ENCODE measurements around the gene PUS1. TPM values are rescaled to one million over a fixed set of nuclear protein-coding genes. Genes with fewer than 3 reads are reported as not detected.
A peak's percentile ranks its signal among the peaks of the same experiment; 100 is the strongest.

Gene PUS1
- total and polyA plus RNA-seq, 4 donors, result 6.8 to 35.6 (median 29.8) TPM

DNA sequence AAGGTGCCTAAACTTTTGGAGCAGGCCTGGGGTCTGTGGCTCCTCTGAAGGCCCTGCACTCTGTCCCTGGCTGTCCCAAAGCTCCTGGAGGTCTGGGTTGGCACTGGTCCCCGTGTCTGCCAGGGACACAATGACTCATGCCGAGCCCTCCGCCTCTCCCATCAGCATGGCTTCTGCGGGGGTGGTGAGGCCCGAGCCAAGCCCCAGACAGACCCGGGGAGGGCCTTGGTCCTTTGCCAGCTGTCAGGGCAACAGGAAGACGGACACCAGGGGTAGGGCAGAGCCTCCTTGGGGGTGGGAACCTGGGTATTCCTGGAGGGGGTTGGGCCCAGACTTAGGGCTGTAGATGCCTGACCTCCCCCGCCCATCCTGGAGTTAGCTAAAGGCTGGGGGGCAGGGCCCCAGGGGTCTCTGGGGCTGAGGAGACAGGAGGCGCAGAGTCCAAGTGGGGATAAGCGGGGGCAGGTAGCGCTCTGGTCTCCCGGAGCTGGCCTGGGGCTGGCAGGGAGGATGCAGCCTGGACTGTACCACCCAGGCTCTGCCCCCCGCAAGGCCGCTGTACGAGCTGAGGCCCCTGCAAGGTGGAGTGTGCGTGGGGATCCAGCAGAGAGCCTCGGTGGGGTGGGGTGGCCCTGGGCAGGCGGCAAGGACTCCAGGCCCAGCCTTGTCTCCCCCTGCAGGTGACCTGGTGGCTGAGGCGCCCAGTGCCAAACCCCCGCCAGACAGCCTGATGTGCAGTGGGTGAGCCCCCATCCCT, 16.4 kb upstream of the PUS1 start:
- no peak overlapping the region for H3K9ac ChIP-seq (ENCODE audit: insufficient read depth in 1 of 2, low read length in 2 of 2)
- DNase-seq, result peak in 2 of 3 donors; percentile 25 to 30
- TF ChIP-seq, protein P1, sequence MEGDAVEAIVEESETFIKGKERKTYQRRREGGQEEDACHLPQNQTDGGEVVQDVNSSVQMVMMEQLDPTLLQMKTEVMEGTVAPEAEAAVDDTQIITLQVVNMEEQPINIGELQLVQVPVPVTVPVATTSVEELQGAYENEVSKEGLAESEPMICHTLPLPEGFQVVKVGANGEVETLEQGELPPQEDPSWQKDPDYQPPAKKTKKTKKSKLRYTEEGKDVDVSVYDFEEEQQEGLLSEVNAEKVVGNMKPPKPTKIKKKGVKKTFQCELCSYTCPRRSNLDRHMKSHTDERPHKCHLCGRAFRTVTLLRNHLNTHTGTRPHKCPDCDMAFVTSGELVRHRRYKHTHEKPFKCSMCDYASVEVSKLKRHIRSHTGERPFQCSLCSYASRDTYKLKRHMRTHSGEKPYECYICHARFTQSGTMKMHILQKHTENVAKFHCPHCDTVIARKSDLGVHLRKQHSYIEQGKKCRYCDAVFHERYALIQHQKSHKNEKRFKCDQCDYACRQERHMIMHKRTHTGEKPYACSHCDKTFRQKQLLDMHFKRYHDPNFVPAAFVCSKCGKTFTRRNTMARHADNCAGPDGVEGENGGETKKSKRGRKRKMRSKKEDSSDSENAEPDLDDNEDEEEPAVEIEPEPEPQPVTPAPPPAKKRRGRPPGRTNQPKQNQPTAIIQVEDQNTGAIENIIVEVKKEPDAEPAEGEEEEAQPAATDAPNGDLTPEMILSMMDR (IDR thresholded peaks at IDR 0.05; ENCODE audit: control extremely low read depth, extremely low read depth), result no peak
- no peak overlapping the region for H3K4me3 ChIP-seq
- H3K36me3 ChIP-seq (ENCODE audit: control insufficient read depth in 4 of 4, insufficient read depth in 4 of 4, low read length in 4 of 4), result peaks cover 6 to 80% (median 22%) of the 10 kb centered on the region in 4 donors
- H3K27me3 ChIP-seq (ENCODE audit: control insufficient read depth in 3 of 3, insufficient read depth in 3 of 3, low read length in 2 of 3), result no peaks in the 10 kb centered on the region
- H3K27ac ChIP-seq (ENCODE audit: low read depth in 1 of 2, low read length in 1 of 2), result peak overlapping the region in 1 of 2 donors; percentile 39
- peaks cover 0 to 3% (median 0%) of the 10 kb centered on the region in 5 donors for H3K4me1 ChIP-seq (ENCODE audit: control insufficient read depth in 5 of 5, insufficient read depth in 5 of 5, low read length in 5 of 5)
- peak; percentile 51 for ATAC-seq (ENCODE audit: insufficient read depth, low FRiP score)
- no peaks in the 10 kb centered on the region for H3K9me3 ChIP-seq (ENCODE audit: control insufficient read depth in 4 of 4, insufficient read depth in 3 of 4, low read length in 3 of 4)
- 70% methylated on average over 18 to 20 of the region's 20 CpGs for WGBS, 2 donors

DNA sequence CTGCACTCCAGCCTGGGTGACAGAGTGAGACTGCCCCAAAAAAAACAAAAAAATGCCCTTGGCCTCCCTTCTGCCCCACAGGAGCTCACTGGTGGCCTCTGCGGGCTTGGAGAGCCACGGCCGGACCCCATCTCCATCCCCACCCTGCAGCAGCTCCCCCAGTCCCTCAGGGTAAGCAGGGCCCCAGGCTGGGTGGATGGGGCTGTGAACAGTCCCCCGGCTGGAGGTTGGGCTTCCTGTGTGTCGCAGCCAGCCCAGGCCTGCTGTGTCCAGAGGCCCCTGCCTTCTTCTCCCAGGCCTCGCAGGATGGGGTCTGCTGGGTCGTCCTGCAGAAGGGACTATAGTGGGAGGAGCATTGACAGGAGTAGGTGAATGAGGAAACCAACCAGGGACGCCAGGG, 15.4 kb upstream of the PUS1 start:
- ATAC-seq (ENCODE audit: insufficient read depth, low FRiP score), result no peak
- peaks cover 0 to 3% (median 0%) of the 10 kb centered on the region in 5 donors for H3K4me1 ChIP-seq (ENCODE audit: control insufficient read depth in 5 of 5, insufficient read depth in 5 of 5, low read length in 5 of 5)
- no peak for DNase-seq
- H3K27me3 ChIP-seq (ENCODE audit: control insufficient read depth in 3 of 3, insufficient read depth in 3 of 3, low read length in 2 of 3), result no peaks in the 10 kb centered on the region
- no peaks in the 10 kb centered on the region for H3K9me3 ChIP-seq (ENCODE audit: control insufficient read depth in 4 of 4, insufficient read depth in 3 of 4, low read length in 3 of 4)
- TF ChIP-seq, protein P1 (IDR thresholded peaks at IDR 0.05; ENCODE audit: control extremely low read depth, extremely low read depth), result no peak
- no peak overlapping the region for H3K4me3 ChIP-seq
- H3K36me3 ChIP-seq (ENCODE audit: control insufficient read depth in 4 of 4, insufficient read depth in 4 of 4, low read length in 4 of 4), result peaks cover 6 to 80% (median 22%) of the 10 kb centered on the region in 4 donors
- no peak overlapping the region for H3K9ac ChIP-seq (ENCODE audit: insufficient read depth in 1 of 2, low read length in 2 of 2)
- H3K27ac ChIP-seq (ENCODE audit: low read depth in 1 of 2, low read length in 1 of 2), result no peak overlapping the region
- 94 to 95% methylated on average over 8 of the region's 8 CpGs for WGBS, 2 donors

DNA sequence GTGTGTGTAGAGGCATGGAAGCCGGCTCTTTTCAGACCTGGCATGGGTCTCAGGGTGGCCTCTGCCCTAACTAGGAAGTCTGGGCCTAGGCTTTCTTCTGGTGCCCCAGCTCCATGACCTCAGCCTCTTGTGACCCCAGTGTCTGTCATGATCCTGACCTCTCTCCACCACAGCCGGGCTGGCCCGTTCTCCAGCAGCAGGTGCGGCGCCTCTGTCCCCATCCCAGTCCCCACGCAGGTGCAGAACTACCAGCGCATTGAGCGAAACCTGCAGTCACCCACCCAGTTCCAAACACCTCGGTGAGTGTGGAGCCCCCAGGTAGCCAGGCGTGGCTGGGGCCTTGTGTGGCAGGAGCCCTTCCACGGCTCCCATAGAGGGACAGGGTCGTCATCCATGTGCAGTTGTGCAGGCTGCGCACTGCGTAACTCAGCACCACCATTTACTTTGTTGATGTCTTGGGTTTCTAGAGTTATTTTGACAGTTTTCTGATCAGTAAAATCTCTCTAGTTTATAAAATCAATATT, 14.8 kb upstream of the PUS1 start:
- 97% methylated on average over 14 of the region's 14 CpGs for WGBS, 2 donors
- DNase-seq, result no peak
- Histone ChIP-seq H3K9me3 (ENCODE audit: control insufficient read depth in 4 of 4, insufficient read depth in 3 of 4, low read length in 3 of 4) (no peaks in the 10 kb centered on the region), H3K27me3 (ENCODE audit: control insufficient read depth in 3 of 3, insufficient read depth in 3 of 3, low read length in 2 of 3) (no peaks in the 10 kb centered on the region), H3K9ac (ENCODE audit: insufficient read depth in 1 of 2, low read length in 2 of 2) (no peak overlapping the region), H3K4me1 (ENCODE audit: control insufficient read depth in 5 of 5, insufficient read depth in 5 of 5, low read length in 5 of 5) (peaks cover 0 to 3% (median 0%) of the 10 kb centered on the region in 5 donors), H3K4me3 (no peak overlapping the region), H3K36me3 (ENCODE audit: control insufficient read depth in 4 of 4, insufficient read depth in 4 of 4, low read length in 4 of 4) (peaks cover 6 to 80% (median 22%) of the 10 kb centered on the region in 4 donors), H3K27ac (ENCODE audit: low read depth in 1 of 2, low read length in 1 of 2) (no peak overlapping the region)
- TF ChIP-seq, protein P1 (IDR thresholded peaks at IDR 0.05; ENCODE audit: control extremely low read depth, extremely low read depth), result no peak
- no peak for ATAC-seq (ENCODE audit: insufficient read depth, low FRiP score)
